Activated naive CD4-positive, alpha-beta T cell (primary cell): ENCODE data around the gene LSG1.
A peak's percentile ranks its signal among the peaks of the same experiment; 100 is the strongest.

ENCODE experiments used
- DNase-seq, 4 experiments: peaks; one replicate each; lab custom pipeline; 2025; lab: John Stamatoyannopoulos, UW

The LSG1 gene

DNA sequence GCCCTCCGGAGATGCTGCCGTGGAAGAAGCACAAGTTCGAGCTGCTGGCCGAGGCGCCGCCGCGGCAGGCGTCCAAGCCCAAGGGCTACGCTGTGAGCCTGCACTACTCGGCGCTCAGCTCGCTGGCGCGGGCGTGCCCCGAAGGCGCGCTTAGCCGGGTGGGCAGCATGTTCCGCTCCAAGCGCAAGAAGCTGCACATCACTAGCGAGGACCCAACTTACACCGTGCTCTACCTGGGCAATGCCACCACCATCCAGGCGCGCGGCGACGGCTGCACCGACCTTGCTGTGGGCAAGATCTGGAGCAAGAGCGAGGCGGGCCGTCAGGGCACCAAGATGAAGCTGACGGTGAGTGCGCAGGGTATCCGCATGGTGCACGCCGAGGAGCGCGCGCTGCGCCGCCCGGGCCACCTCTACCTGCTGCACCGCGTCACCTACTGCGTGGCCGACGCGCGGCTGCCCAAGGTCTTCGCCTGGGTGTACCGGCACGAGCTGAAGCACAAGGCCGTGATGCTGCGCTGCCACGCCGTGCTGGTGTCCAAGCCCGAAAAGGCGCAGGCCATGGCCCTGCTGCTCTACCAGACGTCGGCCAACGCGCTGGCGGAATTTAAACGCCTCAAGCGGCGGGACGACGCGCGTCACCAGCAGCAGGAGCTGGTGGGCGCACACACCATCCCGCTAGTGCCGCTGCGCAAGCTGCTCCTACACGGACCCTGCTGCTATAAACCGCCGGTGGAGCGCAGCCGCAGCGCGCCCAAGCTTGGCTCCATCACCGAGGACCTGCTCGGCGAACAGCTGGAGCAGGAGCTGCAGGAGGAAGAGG is 15.0 kb upstream of the LSG1 start:
- peak in 1 of 4 experiments; percentile 23 for DNase-seq

DNA sequence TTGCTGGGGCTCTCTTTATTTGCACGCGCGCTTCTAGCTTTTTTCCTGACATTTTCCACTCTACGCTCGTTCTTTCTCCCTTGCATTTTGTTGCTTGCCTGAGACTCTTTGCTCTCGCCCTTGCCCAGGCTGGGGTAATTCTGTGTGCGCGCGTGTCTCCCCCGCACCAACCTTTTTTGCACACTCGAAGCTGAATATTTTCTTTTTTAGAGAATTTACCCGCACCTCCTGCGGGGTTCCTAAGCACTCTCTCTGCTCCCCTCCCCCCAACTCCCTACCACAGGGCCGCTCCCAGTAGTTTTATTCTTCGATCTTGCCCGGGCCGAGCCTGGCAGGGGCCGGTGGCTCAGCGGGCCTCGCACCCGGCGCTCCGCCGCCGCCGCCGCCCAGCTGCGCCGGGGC is 14.4 kb upstream of the LSG1 start:
- no peak for DNase-seq

DNA sequence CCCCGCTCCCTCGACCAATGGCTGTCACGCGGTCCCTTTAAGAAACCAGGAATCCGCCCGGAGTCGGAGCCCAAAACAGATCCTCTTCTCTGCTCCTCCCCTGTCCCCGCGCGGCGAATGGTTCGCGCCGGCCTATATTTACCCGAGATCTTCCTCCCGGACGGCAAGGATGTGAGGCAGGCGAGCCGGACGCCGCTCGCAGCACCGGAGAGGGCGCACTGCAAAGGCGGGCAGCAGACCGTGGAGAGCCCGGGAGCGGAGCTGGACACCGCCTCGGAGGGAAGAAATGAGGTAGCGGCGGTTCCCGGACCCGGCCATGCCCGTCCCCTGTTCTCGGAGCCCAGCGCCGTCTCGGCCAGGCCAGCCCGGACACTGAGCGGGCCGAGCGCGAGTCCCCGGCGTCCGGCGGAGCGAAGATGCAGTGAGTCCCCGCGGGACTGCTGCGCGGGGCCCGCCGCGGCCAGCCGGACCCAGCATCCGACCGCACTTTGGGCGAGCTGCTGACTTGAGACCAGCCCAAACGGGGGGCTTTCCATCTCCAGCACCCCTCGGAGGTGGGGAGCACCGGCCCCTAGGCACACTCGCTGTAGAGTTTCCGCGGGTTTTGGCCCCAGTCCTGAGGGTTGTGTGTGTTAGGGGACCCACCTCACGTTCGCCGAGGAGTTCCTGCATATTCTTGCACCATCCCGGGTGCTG is 13.9 kb upstream of the LSG1 start, which contains the start of gene FAM43A:
FAM43A (plus strand) TSS at position 166 of the 696 bp plus-strand sequence. CDS start 944 bp downstream, outside the sequence.
- DNase-seq, result peak in 3 of 4 experiments; percentile 10 to 51 (median 25)

DNA sequence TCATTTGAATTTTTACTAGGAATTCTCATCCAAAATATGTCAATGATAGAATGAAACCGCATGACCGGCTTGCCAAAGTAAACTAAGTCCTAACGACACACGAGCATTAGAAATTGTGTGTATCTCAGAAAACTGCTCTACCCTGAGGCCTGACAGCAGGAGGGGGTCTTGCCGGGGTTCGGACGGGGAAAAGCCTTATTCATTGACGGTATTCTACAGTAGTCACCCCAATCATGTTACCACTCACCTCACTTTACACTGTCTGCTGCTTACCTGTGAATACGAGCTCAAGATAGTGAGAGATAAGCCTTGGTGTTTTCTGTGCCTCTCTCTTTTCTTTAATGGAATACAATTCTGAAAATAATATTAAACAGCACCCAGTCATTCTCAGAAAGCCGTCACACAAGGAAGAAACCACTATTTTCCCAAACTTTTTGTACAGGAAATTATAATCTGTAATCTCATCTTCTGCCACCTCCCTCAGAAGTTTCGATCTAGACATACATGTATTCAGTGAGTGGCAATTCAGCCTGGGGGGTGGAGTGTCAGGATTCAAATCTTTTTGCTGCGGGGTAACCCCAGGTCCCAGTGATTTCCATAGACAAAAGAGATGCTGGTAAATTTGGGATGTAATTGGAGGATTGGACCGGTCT is 13.2 kb upstream of the LSG1 start:
- DNase-seq, result no peak

DNA sequence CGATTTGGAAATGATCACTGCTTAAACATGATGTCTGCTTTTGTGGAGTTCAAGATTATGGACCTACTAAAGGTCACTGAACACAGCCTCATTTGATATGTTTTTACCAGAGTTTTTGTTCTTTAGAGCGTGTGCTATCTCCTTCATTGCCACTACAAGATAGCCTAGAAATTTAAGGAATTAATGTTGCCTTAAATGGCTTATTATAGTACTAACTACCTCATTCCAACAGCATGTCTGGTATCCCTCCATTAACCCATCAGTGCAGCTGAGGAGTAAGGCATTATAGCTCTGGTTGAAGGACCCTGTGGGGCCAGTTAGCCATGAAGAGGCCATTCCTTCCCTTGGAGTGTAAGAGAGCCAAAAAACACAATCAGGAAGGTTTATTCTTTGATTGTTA is 11.4 kb upstream of the LSG1 start:
- no peak for DNase-seq

DNA sequence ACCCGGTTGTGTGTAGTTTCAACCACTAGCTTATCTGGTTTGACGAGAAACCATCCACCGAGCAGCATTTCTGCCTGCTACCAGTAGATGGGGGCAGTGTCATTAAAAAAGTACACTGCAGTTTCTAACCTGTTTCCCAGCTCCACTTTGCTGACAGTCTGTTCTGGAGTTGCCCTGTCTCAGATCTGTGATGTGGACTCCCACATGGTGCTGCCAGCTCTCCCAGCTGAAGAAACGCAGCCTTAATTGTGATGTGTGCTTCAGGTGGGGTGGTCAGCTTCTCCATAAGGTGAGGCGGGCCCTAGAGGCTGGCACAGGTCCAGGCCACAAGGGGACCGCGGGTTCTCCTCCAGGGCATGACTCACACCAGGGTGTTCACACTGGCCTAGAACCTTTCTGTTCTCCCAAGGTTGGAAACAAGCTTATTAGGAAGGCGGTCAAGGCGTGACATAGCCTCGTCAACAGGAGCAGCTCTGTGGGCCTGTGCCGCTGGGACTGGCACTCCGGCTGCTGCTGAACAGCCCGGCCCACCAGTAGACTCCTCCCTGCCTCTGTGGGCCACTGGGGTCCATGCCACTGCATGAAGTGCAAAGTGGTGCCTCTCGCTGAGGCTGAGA is 10.8 kb upstream of the LSG1 start:
- peak; percentile 5 to 30 (median 20) for DNase-seq

DNA sequence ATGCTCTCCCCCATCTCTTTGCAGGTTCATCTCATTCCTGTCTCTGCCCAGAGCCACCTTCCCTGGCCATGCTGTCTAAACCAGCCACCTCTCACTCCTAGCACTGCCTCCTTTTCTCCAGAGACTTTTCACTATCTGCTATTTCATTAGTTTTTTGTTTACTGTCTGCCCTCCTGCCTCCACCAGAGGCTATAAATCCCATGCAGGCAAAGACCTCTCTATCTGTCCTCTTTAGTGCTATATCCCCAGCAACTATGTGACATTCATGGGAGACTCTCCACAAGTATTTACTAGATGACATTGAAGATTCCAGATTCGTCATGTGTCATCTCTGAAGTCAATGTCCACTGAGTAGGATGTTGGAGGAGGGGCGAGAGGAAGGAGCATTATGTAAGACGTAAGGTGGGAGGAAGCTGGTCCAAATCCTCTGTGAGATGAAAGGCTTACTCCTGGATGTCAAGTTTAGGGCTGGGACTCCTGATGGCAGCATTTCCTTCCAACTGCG is 10.2 kb upstream of the LSG1 start:
- no peak for DNase-seq

DNA sequence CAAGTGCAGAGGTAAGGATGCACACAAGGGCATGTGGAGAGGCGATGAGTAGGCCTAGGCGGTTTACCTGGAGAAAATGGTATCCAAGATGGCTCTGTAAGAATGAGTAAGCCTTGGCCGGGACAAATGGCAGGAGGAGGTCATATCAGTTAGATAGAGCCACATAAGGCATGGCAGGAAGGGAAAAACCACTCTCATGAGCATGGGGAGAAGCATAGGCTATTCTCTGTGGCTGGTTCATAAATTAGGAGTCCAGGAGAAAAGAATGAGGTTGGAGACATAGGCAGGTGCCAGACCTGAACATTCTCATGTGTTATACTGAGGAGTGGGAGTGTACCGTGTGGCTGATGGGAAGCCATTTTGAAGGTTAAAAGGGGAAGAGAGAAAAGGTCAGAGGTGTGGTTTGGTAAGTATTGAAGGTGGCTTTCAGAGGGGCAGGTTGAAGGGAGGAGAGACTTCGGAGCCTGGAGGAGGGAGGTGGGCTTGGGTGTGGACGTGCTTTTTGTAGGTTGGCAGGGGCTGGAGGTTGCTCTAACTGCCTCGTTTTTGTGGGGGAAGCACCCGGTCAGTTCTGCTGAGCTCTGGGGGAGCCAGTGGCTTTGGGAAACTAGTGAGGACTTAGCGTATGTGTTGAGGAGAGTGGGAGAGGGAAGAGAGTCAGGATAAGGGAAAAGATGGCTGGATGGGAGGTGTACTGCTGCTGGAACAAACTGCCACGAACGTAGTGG is 9.1 kb upstream of the LSG1 start:
- no peak for DNase-seq

DNA sequence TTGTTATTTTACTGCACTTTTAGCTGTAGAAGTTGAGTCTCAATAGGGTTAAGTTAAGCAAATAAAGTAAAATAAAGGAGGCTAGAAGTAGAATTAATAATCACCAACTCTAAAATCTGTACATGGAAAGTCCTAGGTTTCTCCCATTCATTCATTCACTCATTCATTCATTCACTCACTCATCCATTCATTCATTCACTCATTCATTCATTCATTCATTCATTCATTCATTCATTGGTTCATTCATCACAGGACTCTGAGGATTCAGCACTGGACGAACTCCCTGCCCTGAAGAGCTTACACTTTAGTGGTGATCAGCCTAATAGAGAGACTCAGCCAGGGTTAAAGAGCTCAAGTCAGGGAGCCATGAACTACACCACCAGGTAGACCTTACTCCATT is 4.5 kb upstream of the LSG1 start:
- DNase-seq, result no peak

DNA sequence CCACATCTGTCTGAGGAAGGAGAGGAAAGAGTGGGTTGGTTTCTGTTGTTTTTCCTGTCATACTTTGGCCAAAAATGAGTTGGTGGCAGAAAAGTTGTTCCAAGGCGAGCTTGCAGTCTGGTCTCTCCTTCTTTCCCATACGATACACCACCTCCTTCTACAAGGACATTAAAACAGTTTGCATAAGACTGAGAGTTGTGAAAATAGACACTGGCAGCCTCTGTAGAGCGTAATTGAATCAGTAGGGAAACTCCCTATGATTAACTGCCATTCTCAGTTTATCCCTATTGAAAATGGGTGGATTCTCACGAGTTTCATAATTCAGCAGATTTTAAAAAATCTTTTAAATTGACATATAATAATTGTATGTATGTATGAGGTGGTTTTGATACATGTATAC is 3.7 kb upstream of the LSG1 start:
- no peak for DNase-seq

DNA sequence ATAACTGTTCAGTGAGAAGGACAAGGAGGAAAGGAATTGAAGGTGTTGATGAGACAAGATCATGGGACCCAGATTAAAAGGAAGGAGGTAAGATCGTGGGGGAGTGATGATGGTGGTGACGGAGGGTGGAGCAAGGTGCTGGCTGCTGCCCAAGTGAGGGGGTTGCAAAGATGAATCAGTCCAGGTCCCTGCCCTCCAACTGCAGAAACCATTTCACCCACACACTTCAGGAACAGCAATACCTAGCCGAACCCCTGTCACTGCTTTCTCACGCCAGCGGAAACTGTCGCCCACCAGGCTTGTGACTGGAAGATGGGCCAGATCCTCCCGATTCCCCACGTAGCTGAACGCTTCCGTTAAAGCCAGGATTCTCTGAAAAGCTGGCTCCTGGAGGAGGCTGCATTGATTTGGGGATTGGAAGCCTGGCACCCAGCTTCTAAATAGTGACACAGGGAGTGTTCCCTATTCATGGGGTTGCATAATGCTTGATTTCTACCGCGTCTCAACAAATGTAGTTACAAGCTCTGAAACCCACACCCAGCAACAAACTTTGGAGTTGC is 3.2 kb upstream of the LSG1 start:
- DNase-seq, result no peak

DNA sequence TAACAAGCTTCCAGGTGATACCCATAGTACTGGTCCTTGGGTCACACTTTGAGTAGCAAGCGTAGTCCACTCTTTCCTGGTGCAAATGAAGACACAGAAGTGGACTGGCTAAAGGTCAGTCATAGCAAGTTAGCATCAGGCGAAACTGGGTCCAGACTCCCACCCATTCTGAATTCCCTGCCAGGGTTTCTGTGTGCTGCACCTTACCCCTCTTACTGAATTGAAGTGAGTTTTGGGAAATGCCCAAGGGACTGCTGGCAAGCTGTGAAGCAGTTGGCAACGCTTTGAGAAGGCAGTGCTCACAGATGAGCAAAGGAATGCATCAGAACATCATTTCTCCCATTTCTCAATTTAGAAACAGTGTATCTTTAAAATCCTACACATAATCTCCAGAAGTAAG is 1.8 kb upstream of the LSG1 start:
- no peak for DNase-seq

DNA sequence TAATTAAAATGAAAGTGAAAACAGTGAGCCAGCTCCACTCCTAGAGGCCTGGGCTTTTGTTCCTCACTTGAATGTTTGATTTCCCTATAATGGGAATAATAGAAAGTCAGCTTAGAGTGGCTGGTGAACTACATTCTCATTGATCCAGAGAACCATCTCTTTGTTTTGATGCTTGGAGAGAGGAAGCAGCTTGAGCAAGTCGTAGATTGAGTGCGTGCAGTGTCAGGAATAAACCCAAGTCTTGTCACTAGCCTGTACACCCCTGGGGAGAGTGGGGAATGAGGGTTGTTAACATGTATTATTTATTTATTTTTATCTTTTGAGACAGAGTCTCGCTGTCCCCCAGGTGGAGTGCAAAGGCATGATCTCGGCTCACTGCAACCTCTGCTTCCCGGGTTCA is 885 bp upstream of the LSG1 start:
- DNase-seq, result no peak

DNA sequence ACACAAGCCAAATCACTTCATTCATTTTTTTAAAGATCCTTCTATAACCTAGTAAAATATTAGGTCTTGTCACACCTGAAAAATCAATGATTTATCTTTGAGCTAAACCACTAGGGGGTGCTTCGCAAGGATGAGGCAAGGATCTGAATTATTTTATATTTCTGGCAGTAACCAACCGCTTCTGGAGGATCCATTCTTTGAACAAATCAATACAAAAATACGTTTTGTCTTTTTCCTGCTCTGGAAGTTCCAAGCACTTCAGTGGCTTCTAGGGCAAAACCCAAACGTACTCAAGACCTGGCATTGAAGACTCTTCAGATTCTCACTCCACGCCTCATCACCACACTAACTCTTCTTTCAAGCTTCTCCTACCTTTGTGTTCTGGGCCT is 486 bp downstream of the LSG1 start:
- DNase-seq, result no peak

DNA sequence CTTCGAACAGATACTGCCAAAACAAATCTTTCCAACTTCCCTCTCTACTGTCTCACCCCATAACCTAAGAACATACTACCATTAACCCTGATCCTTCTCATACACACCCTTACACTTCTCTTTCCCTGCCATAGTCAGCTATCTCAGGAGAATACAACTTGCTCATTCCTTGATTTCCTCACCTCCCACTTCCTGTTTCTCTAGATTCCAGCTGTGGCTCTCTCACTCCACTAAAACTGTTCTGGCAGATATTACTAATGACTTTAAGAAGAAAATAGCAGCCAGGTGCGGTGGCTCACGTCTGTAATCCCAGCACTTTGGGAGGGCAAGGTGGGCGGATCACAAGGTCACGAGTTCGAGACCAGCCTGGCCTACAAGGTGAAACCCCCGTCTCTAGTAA is 4.6 kb downstream of the LSG1 start:
- no peak for DNase-seq

DNA sequence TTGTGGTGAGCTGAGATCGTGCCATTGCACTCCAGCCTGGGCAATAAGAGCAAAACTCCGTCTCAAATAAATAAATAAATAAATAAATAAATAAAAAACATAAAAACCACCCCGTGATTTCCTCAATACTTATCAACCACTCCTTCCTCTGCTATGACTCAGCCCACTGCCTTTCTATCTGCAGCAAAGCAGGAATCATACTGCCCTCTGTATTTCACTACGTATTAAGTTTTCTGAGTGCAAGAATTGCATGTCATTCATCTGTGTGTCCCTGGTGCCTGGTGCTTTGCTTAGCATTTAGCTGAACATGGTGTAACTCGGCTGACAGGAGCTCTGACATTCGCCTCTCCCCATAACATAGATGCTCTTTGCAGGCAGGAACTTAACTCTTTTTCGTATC is 7.1 kb downstream of the LSG1 start:
- DNase-seq, result no peak

DNA sequence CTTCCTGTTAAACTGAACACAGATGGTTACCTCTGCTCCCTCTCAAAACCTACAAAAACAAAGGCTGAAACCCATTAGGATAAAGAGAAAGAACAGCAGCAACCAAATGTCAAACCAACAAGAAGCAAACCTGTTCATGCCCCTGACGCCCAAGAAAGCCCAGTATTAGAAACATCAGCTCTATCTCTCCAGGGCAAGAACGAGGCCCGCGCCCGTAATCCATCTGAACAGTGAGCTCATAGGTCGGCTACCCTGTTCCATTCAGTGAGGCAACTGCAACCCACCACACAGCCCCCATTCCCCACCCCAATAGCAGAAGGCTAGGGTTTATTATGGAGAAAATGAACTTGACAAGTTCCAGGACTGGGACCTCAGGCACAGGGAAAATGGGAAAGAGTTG is 10.0 kb downstream of the LSG1 start:
- DNase-seq, result no peak

DNA sequence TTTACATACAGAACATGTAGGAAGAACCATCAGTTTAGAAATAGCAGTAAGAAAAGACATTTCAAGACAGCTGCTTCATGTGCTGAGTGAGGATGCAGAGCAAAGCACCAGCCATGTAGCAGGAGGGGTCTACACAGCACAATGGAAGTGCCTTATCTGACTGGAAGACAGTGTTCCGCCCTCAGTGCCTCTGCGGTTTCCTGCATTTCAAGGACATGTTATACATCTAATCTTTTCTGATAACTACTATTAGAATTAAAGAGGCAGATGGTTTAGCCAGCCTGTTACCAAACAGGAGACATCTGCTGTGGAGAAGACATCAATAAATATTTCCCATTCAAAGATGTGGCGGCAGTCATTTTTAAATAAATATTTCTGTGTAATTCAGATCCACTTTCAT is 10.6 kb downstream of the LSG1 start:
- DNase-seq, result no peak

DNA sequence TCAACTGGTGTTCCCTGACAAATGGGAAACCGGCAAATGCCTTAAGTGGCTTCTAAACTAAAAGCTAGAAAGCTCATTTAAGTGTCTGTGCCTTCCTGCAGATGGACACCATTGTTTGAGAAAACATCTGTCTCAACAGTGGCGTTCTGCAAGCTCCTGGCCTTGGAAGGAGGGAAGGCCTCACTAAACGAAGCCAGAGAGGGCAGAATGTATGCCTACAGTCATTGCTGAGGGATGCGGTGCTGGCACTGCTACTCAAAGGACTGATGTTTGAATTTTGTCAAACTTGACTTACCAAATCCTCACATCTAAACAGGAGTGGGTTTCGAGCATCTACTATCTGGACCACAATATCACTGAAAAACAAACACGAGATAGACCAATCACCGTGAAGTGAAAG is 12.2 kb downstream of the LSG1 start:
- no peak for DNase-seq

DNA sequence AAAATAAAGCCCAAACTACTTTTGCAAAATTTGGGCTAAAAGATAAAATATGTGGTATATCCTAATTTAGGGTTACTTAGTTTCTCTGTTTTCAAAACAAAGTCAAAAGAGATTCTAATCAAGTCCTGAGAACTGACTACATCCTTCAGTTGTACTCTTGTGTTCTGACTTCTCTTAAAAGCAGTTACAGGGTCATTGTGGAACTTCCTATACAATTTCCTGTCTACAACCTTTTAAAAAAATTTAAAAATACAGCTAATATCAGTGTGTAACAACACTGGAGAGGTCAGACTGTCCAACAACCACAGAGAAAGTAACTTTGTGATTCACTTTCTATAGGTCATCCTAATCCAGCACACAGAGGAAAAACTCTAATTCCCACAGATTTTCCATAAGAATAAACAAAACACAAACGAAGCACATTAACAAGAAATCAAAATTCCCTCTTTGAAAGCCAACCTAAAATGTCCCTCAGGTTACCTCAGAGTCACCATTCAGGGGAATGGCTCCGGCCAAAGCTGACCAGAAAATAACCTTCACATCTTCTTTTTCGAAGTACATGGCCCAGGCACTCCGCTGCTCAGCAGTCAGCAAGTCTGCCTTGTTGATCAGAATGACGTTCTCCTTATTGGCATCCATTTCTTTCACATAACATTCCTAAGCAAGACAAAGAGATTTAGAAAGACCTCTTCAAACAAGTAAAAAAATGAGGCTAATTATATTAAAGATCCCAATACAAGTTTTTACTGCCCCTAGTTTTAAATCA is 13.3 kb downstream of the LSG1 start:
- no peak for DNase-seq

DNA sequence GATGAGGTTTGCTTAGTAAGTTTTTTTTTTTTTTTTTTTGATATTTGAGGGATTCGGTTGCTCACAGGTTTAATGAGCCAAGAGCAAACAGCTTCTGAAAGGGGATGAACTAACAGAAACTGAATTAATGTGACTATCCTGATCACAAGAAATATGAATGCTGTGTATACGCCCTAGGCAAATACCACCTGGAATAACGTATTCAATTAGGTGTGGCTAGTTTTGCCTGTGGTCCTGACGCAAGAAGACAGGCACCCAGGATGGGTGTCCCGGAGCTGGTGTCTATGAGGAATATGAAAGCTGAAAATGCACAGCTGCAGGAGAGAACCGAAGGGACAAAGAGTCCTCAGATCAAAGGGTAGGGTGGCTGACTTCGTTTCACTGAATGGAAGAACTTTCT is 14.6 kb downstream of the LSG1 start:
- DNase-seq, result no peak
